Caco-2 (cell line): Measurements from ENCODE around the gene EYA3. TPM values are rescaled to one million over a fixed set of nuclear protein-coding genes. Genes with fewer than 3 reads are reported as not detected.

Experiments
- BruUV-seq: library from RNA; stranded (reverse); fragments of 400-500 nt; replicated peaks from 2 replicates; lab custom pipeline; 2021; lab: Mats Ljungman, UMichigan
- CTCF ChIA-PET: fragments of 300-600 bp; sonication (Branson Sonifier 250); formaldehyde crosslinking; loops from one replicate; lab custom pipeline; 2022; ENCODE audit warnings: antibody characterized with exemption; lab: Charles Lee
- POLR2A ChIA-PET: fragments of 300-600 bp; sonication (Branson Sonifier 250); formaldehyde crosslinking; loops from one replicate; lab custom pipeline; 2022; ENCODE audit warnings: antibody characterized with exemption; lab: Charles Lee
- DNase-seq, 2 experiments: peaks; one replicate each; pipeline versions ENCODE4 v3.0.0 to v3.0.0-alpha.2; 2020 to 2022
- H3K27me3 ChIP-seq: replicated peaks from 2 replicates; pipeline ENCODE4 v1.6.0; 2011; ENCODE audit warnings: low read length; ENCODE audit not compliant: control insufficient read depth, insufficient read depth
- H3K36me3 ChIP-seq: 2 replicates; pipeline ENCODE4 v1.5.1; 2011; ENCODE audit warnings: low read length; ENCODE audit not compliant: control insufficient read depth, insufficient read depth
- H3K4me1 ChIP-seq: fragments of 250-450 bp; sonication (Bioruptor Pico); 2 replicates; pipeline ENCODE4 v1.5.1; 2020; ENCODE audit warnings: mild to moderate bottlenecking
- H3K4me3 ChIP-seq: 2 replicates; pipeline ENCODE4 v1.5.1; 2011; ENCODE audit warnings: low read depth, mild to moderate bottlenecking, control low read depth, low read length
- H3K9me3 ChIP-seq: fragments of 250-450 bp; sonication (Bioruptor Pico); 2 replicates; pipeline ENCODE4 v1.5.1; 2020; ENCODE audit warnings: mild to moderate bottlenecking, moderate library complexity
- H3K27ac Mint-ChIP-seq: one replicate; pipeline ENCODE4 v1.8.0; 2022; ENCODE audit warnings: mixed read lengths; ENCODE audit not compliant: unreplicated experiment
- H3K27me3 Mint-ChIP-seq: one replicate; pipeline ENCODE4 v1.8.0; 2022; ENCODE audit warnings: mixed read lengths; ENCODE audit not compliant: insufficient read depth, unreplicated experiment
- H3K36me3 Mint-ChIP-seq: one replicate; pipeline ENCODE4 v1.8.0; 2022; ENCODE audit warnings: mild to moderate bottlenecking, mixed read lengths; ENCODE audit not compliant: insufficient read depth, unreplicated experiment
- H3K4me1 Mint-ChIP-seq: one replicate; pipeline ENCODE4 v1.8.0; 2022; ENCODE audit warnings: low read depth, mixed read lengths; ENCODE audit not compliant: unreplicated experiment
- H3K4me3 Mint-ChIP-seq: one replicate; pipeline ENCODE4 v1.8.0; 2022; ENCODE audit warnings: mild to moderate bottlenecking, moderate library complexity, mixed read lengths; ENCODE audit not compliant: unreplicated experiment
- H3K9me3 Mint-ChIP-seq: one replicate; pipeline ENCODE4 v1.8.0; 2022; ENCODE audit warnings: mixed read lengths; ENCODE audit not compliant: unreplicated experiment
- CTCF ChIP-seq, 2 experiments: fragments of 200-600 bp in 1 of 2; IDR thresholded peaks; 1 replicate in 1 of 2; 2 replicates in 1 of 2; pipeline versions ENCODE4 v1.5.1 to v1.8.0; 2011 to 2022; ENCODE audit warnings: antibody characterized with exemption in 1 of 2, control low read depth in 1 of 2, inconsistent platforms in 1 of 2, low read depth in 1 of 2, low read length in 1 of 2, mild to moderate bottlenecking in 1 of 2, moderate library complexity in 1 of 2; ENCODE audit not compliant: insufficient read depth in 1 of 2, severe bottlenecking in 1 of 2, unreplicated experiment in 1 of 2
- intact Hi-C: fragments of 100-400 bp; cut with micrococcal nuclease; formaldehyde crosslinking; loops from one replicate; pipeline ENCODE4 v1.10.0; 2022; ENCODE audit not compliant: unreplicated experiment
- total RNA-seq: library from RNA; stranded (reverse); gene quantifications from 2 replicates; pipeline ENCODE4 v1.2.3, GENCODE V29; 2022

EYA3 gene
- total RNA-seq, 1 experiment from 2014 or later = 9.9 TPM

- Histone ChIP-seq H3K27me3 (no peaks in the 10 kb centered on the region), H3K4me1 (no peaks in the 10 kb centered on the region), H3K4me3 (no peak overlapping the region), H3K9me3 (no peaks in the 10 kb centered on the region), H3K36me3 (no peaks in the 10 kb centered on the region)
- CTCF ChIA-PET = no interaction called here
- Mint-ChIP-seq H3K4me3 (no peak overlapping the region), H3K27me3 (no peaks in the 10 kb centered on the region), H3K27ac (no peak overlapping the region), H3K4me1 (no peaks in the 10 kb centered on the region), H3K36me3 (peaks cover 26% of the 10 kb centered on the region), H3K9me3 (no peaks in the 10 kb centered on the region)
- intact Hi-C loops = no loop called here
- POLR2A ChIA-PET = no interaction called here
- no peak for DNase-seq
- no TSS peak for BruUV-seq
- no peak for TF ChIP-seq CTCF (IDR thresholded peaks at IDR 0.05; ENCODE audit: insufficient read depth in 1 of 2, low read depth in 1 of 2, low read length in 1 of 2, severe bottlenecking in 1 of 2, unreplicated experiment in 1 of 2)
These were observed 94.3 kb downstream of the EYA3 start for GRCh38 chr1:27994060-27994459.

- Mint-ChIP-seq H3K9me3 (no peaks in the 10 kb centered on the region), H3K27ac (no peak overlapping the region), H3K4me1 (no peaks in the 10 kb centered on the region), H3K4me3 (no peak overlapping the region), H3K27me3 (no peaks in the 10 kb centered on the region), H3K36me3 (peaks cover 23% of the 10 kb centered on the region)
- H3K4me3 ChIP-seq = no peak overlapping the region
- no peaks in the 10 kb centered on the region for H3K9me3 ChIP-seq
- no peaks in the 10 kb centered on the region for H3K4me1 ChIP-seq
- TF ChIP-seq CTCF (IDR thresholded peaks at IDR 0.05; ENCODE audit: insufficient read depth in 1 of 2, low read depth in 1 of 2, low read length in 1 of 2, severe bottlenecking in 1 of 2, unreplicated experiment in 1 of 2) = no peak
- ChIA-PET POLR2A (no interaction called here), CTCF (no interaction called here)
- BruUV-seq = no TSS peak
- no peaks in the 10 kb centered on the region for H3K27me3 ChIP-seq
- DNase-seq = no peak
- intact Hi-C loops = no loop called here
- H3K36me3 ChIP-seq = no peaks in the 10 kb centered on the region
These were observed 95.2 kb downstream of the EYA3 start for GRCh38 chr1:27993241-27993640.

GRCh38 chr1:27992276-27992675, 96.1 kb downstream of the EYA3 start:
- ChIA-PET POLR2A (no interaction called here), CTCF (no interaction called here)
- Mint-ChIP-seq H3K27ac (no peak overlapping the region), H3K27me3 (no peaks in the 10 kb centered on the region), H3K9me3 (no peaks in the 10 kb centered on the region), H3K4me1 (no peaks in the 10 kb centered on the region), H3K4me3 (no peak overlapping the region), H3K36me3 (peaks cover 16% of the 10 kb centered on the region)
- no peaks in the 10 kb centered on the region for H3K36me3 ChIP-seq
- H3K9me3 ChIP-seq = no peaks in the 10 kb centered on the region
- H3K4me1 ChIP-seq = no peaks in the 10 kb centered on the region
- H3K27me3 ChIP-seq = no peaks in the 10 kb centered on the region
- intact Hi-C loops = no loop called here
- H3K4me3 ChIP-seq = no peak overlapping the region
- DNase-seq = no peak
- BruUV-seq = no TSS peak
- no peak for TF ChIP-seq CTCF (IDR thresholded peaks at IDR 0.05; ENCODE audit: insufficient read depth in 1 of 2, low read depth in 1 of 2, low read length in 1 of 2, severe bottlenecking in 1 of 2, unreplicated experiment in 1 of 2)
